Measurements from ENCODE around the gene CACNB2. TPM values are rescaled to one million over a fixed set of nuclear protein-coding genes. Genes with fewer than 3 reads are reported as not detected.
"Not testable (repeated sequence)": the region's sequence is repeated elsewhere in the genome, so short reads cannot be mapped to it uniquely, and the experiment has no call there.

Gene CACNB2
- total RNA-seq, 1 experiment from 2014 or later: not detected

DNA sequence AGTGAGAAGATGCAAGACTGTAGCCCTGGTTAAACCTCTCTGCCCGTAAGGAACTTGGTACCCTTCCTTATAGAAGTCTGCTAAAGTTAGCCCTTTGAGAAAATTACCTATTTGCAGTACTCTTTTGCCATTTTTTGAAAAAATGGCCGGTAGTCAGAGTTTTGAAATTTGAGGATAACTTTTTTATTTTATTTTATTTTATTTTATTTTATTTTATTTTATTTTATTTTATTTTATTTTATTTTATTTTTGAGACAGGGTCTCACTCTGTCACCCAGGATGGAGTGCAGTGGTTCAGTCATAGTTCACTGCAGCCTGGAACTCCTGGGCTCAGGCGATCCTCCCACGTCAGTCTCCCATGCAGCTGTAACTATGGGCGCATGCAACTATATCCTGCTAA, 41.2 kb downstream of the CACNB2 start:
- DNase-seq (ENCODE audit: low read depth); in situ Hi-C loops (cut with HindIII; ENCODE audit: low pct_unique_long_range_greater_than_20kb, low sequenced_read_pairs): not testable (repeated sequence)

DNA sequence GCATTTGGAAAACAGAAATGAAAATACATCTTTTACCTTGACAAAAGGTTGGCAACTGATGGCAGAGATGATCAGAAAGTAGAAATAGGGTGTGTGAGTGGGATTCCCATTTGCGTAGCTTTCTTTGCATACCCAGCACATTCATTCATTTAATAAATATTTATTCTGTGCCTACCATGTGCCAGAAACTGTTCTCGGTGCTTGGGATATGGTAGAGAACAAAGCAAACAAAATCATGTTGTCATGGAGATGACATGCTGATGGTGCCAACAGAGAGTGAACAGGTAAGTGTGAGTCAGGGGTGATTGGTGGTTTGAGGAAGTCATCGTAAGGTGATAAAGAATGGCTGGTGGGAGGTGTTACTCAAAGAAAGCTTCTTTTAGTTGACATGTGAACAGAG, 45.4 kb downstream of the CACNB2 start:
- no peak for DNase-seq (ENCODE audit: low read depth)
- in situ Hi-C loops (cut with HindIII; ENCODE audit: low pct_unique_long_range_greater_than_20kb, low sequenced_read_pairs): no loop called here

DNA sequence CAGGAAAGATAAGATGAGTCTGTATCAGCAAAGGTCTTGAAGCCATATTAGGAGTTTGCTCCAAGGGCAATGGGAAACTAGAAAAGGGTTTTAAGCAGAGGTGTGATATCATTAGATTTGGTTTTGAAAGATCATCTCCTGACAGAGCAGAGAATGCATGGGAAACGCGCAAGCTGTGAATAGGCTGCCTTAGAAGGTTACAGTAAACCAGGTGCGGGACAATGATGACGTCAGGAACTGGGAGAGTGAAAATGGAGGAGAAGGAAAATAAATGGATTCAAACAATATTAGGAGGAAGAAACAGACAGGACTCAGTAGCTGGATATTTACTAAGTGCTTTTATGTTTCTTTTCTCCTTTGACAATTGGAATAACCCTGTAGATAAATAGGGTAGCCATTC, 50.6 kb downstream of the CACNB2 start:
- no peak for DNase-seq (ENCODE audit: low read depth)
- in situ Hi-C loops (cut with HindIII; ENCODE audit: low pct_unique_long_range_greater_than_20kb, low sequenced_read_pairs): no loop called here

DNA sequence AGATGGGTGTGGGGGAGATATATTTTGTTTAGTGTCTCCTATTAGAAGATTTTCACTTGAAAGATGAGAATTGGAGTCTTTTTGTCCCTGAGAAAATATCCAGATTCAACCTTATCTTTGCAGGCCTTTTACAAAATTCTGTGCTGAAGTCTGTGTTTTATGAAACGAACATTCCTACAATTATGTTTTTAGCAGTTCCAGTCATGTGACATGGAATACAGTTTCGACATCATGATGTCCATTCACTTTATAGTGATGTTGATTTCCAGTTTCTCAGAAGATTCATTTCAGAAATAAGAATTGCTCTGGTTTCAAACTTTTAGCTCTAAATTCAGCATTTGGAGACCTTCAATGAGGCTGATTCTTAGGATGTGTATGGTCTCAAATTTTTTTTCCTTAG, 54.4 kb downstream of the CACNB2 start:
- in situ Hi-C loops (cut with HindIII; ENCODE audit: low pct_unique_long_range_greater_than_20kb, low sequenced_read_pairs): no loop called here
- no peak for DNase-seq (ENCODE audit: low read depth)

DNA sequence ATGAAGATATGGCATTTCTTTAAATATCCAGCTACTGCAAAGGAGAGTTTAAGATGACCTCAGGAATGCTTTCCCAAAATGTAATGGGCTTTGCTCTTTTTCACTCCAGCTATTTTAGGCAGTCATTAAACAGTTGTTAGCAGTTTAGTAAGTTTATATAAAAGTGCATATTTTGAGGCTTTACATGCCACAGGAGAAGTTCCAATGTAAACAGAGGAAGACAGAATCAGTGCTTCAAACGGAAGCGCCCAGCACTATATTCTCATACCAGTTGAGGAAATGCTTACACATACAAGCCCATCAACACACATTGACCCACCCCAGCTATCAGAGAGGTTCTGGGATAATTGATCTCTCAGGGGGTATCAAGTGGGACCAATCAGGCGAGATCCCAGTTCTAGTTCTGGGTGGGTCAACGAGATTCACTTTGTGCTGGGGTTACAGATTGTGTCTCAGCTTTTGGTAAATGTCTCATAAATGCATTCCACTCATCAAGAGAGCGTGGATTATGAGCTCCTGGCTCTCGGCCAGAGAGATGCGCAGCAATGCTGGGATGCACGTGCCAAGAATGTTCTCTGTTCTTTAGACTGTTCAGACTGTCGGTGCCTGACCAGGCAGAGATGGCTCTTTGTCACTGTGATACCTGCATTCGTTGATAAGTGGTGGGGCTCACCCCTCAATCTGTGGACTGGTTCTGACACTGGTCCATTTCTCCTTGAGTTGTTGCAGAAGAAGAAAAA, 55.0 kb downstream of the CACNB2 start:
- in situ Hi-C loops (cut with HindIII; ENCODE audit: low pct_unique_long_range_greater_than_20kb, low sequenced_read_pairs): no loop called here
- DNase-seq (ENCODE audit: low read depth): no peak

DNA sequence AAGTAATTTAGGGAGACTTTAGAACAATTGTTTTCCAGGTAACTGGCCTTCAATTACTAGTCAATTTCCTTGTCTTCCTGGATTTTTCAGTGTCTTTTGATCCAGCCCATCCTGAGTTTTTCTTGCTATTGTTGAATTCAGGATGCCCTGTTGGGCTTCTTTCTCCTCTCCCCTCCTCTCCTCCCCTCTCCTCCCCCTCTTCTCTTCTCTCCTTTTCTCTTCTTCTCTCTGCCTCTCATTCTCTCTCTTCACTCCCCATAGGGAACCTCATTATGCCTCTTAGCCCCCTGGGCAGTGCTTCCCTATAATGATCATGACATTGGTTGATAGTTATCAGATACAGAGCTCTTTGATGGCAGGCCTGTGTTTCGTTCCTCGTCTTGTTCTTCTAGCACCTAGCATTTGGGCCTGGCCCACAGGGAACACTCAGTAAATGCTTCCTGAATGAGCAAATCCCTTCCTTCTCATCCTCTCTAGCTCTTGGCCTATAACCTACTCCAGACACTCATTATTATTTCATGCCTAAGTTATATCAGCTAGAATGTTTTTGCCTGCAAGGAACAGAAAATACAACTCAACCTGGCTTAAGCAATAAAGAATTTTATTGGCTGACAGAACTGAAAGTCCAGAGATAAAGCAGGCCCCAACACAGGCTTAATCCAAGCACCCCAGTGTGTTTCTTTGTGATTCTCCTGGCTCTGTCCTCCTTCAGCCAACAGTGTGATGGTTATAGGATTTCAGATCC, 56.8 kb downstream of the CACNB2 start:
- in situ Hi-C loops (cut with HindIII; ENCODE audit: low pct_unique_long_range_greater_than_20kb, low sequenced_read_pairs): no loop called here
- no peak for DNase-seq (ENCODE audit: low read depth)

DNA sequence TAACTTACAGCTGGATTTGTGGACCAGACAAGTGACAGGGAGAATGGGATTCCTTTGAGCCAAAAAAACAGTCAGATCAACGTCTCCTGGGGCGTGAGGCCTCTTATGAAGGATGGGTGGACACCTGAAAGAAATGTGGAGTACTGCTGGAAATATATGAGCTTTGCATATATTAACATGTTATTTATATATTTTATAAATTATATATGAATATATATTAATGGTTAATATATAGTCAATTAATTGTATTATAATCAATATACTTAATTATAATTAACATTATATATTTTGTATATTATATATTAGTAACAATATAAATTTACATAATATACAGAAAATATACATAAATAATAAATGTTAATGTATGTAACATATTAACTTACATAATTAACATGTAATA, 57.5 kb downstream of the CACNB2 start:
- DNase-seq (ENCODE audit: low read depth): no peak
- in situ Hi-C loops (cut with HindIII; ENCODE audit: low pct_unique_long_range_greater_than_20kb, low sequenced_read_pairs): no loop called here

DNA sequence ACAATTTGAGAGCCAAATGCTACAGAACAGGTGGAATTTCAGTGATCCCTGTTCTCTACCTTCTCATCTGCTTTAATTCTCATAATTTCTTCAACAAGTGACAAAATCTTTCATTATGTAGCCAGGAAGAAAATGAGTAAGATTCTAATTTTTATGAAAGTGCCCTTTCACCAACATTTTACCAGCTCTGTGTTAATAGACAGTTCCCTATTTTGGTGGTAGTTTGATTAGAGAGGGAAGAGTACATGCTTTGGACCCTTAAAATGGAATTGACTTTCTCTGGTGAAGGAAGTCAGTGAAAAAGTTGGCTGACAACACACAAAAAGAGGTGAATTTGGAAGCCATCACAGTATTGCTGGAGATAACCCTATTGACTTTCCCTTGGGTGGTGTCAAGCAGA, 61.7 kb downstream of the CACNB2 start:
- in situ Hi-C loops (cut with HindIII; ENCODE audit: low pct_unique_long_range_greater_than_20kb, low sequenced_read_pairs): no loop called here
- DNase-seq (ENCODE audit: low read depth): no peak

DNA sequence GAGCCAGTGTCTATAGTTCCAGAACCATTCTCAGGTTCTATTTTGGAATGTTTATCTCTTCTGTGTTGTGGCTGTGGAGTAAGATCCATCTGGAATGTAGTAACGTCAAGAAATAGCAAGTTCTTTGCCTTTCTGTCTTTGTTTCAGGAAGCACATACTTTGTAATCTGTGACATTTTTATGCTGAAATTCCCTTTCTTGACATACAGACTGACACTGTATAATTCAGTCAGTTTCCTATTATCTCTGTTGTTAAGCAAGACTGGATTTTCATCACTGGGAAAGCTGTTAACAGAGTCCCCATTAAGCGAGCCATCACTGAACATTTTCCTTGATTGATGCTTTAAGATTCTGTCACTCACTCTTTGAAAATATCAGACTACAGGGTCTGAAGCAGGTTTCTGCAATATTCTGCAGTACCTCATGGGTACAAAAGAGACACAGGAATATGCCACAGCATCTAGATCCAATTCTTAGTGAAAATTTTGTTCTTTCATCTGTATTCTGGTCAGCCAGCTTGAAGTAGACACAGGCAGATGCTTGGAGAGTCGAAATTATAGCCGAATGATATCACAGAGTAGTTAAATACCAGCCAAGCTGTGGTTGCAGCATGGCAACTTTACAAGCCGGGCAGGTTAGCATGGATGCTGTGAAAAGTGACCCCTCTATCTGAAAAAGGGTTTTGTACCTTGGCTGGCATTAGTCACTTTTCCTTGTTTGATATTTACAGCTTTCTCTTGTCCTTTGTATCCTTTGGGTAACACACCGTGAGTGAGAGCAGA, 62.6 kb downstream of the CACNB2 start:
- in situ Hi-C loops (cut with HindIII; ENCODE audit: low pct_unique_long_range_greater_than_20kb, low sequenced_read_pairs): no loop called here
- DNase-seq (ENCODE audit: low read depth): no peak

DNA sequence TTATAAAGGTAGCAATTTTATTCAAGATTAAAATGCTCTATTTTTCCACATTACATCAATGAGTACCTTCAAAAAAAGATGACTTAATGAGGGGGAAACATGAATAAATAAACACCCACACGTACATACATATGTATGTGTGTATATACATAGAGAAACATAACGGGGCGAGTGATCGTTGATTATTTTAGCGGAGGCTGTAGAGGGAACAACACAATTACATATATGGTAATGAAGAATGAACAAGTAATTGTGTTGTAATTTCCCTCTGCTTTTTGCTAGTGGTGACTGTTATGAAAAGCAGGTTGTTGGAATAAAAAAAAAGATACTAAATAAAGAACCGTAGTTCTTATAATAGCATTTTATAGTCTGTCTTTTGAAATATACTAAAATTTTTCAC, 63.2 kb downstream of the CACNB2 start:
- in situ Hi-C loops (cut with HindIII; ENCODE audit: low pct_unique_long_range_greater_than_20kb, low sequenced_read_pairs): no loop called here
- no peak for DNase-seq (ENCODE audit: low read depth)

DNA sequence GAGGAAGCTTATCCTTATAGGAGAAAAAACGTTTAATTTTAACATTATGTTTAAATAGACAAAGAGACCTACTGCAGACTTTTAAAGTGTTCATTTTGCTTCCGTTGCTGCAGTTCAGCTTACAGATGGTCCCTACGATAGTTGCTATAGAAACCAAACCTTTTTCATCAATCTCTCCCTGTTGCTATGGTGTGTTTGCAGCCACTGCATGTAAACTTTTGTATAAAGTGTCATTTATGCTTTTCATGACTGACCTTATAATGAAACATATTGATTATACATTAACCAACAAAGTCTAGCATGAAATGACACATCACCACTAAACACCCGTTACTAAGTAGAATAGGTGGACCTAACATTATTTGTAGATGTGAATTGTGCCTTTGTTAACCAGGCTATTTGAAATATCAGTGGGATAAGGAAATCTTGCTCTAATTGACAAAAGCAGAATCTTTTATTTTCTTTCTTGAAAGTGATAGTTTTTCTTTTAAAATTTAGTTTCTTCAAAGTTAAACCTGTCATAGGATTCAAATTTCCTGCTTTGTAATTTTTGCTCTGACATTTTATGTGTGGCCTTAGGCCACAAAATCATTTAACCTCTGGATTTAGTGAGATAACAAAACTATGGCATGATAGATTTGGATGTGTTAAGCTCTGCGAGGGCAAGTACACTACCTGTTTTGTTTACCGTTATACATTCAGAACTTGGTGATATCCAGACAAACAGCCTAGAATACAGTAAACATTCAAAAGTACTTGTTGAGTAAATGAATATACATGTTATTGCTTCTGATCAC, 64.0 kb downstream of the CACNB2 start:
- DNase-seq (ENCODE audit: low read depth): no peak

DNA sequence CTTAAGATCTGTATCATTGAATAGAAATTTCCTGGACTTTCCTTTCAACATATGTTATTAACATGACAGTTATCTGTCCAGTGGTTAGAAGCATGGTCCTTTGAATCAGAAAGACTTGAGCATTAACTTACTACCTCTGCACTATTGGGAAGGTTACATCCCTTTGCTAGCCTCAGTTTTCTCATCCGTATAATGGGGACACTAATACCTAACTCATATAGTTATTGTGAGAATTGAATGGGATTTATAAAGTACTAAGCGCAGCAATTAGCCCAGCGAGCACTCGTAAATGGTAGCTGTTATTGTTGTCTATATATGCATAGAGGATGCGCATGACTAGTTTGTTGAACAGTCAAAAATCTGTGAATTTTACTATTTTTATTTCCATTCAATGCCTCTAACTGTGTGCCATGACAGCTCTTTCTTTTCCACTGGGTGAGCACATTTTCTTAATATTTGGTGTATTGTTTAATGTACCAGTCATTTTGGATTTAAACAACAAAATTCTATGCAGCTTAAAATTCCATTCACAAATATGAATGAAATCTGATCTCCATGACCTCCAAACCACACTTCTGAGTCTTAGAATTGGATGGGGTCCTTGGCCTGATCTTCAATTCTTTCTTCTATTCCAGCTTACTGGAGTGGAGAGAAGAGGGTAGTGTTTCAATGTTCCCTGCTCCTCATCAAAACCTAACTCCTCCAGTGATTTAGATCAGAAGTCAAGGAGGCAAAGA, 65.0 kb downstream of the CACNB2 start:
- DNase-seq (ENCODE audit: low read depth): no peak
- in situ Hi-C loops (cut with HindIII; ENCODE audit: low pct_unique_long_range_greater_than_20kb, low sequenced_read_pairs): no loop called here

More for the DNA sequence above, 64.0 kb downstream of the CACNB2 start:
- in situ Hi-C loops (cut with HindIII; ENCODE audit: low pct_unique_long_range_greater_than_20kb, low sequenced_read_pairs): no loop called here

DNA sequence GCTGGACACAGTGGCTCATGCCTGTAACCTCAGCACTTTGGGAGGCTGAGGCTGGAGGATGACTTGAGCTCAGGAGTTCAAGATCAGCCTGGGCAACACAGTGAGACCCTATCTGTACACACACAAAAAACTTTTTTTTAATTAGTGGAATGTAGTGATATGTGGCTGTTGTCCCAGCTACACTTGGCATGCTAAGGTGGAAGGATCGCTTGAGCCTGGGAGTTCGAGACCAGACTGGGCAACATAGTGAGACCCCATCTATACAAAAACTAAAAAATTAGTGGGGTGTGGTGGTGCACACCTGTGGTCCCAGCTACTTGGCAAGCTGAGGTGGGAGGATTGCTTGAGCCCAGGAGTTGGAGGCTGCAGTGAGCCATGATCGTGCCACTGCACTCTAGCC, 68.0 kb downstream of the CACNB2 start:
- in situ Hi-C loops (cut with HindIII; ENCODE audit: low pct_unique_long_range_greater_than_20kb, low sequenced_read_pairs); DNase-seq (ENCODE audit: low read depth): not testable (repeated sequence)

DNA sequence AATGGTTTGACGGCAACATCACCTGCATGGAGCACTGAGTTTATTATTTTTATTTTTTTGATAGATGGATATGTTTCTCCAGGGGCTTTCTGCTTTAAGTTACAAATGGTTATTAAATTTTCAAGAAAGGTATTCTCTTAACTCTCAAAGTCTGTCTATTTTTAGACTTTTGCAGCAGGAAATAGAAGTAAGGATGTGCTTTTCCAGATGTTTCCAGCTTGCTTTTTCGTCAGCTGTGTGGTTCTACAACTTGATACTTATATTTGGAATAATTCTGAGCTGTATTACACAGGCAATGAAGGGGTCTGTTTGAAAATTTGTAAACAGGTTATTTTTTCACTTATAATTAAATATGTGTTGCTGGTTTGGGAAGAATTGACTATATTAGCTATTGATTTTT, 69.0 kb downstream of the CACNB2 start:
- no peak for DNase-seq (ENCODE audit: low read depth)
- in situ Hi-C loops (cut with HindIII; ENCODE audit: low pct_unique_long_range_greater_than_20kb, low sequenced_read_pairs): no loop called here

DNA sequence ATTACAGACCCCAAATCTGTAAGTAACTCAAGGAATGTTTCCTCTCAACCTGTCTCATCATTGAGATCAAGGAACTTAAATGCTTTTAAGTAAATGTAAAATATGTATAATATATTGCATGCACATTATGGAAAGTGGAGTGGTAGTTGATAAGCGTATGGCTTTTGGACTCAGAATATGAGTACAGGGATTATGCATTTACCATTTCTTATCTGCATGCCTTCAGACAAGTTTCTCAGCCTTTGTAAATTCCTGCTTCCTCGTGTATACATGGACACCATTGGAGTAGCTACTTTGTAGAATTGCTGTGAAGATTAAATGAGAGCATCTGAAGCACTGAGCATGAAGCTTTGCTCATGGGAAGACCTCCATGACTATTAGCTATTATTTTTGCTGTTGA, 70.5 kb downstream of the CACNB2 start:
- in situ Hi-C loops (cut with HindIII; ENCODE audit: low pct_unique_long_range_greater_than_20kb, low sequenced_read_pairs): no loop called here

DNA sequence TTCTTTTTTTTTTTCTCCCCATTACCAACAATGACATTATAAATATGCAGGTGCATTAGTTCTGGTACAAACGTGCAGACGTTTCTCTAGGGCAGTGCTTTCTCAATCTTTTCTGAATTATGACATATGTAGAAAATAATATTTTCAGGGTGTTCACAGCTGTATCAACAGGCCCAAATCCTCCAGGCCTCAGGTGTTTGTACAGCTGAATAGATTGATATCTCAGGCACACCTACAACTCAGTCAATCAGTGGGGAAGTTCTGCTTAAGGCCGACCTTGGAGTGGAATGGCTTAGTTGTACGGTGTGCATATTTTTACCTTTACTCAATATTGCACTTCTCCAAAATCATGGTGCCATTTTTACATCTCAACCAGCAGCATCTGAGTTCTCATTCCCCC, 71.6 kb downstream of the CACNB2 start:
- no peak for DNase-seq (ENCODE audit: low read depth)
- in situ Hi-C loops (cut with HindIII; ENCODE audit: low pct_unique_long_range_greater_than_20kb, low sequenced_read_pairs): no loop called here

More for the DNA sequence above, 70.5 kb downstream of the CACNB2 start:
- no peak for DNase-seq (ENCODE audit: low read depth)

DNA sequence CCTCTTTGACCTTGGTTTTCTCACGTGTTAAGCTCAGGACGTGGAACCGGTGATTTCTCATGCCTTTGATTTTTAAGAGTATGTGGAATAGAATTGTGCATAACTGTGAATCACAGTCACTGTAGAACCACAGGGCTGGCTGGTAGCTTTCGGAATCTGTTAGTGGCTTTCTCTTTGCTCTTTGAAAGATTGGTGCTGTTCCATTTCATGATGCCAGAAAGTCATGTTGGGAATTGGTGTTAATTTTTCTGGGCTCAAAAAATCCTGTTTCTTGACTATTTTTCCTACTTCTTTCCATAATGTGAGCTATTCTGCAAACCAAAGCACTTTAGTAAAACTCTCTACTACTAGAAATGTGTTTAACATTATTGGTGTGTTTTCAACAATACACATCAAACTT, 73.0 kb downstream of the CACNB2 start:
- no peak for DNase-seq (ENCODE audit: low read depth)
- in situ Hi-C loops (cut with HindIII; ENCODE audit: low pct_unique_long_range_greater_than_20kb, low sequenced_read_pairs): no loop called here

All from Caki2 (cell line).